ENCODE measurements around the gene ATF6. TPM values are rescaled to one million over a fixed set of nuclear protein-coding genes. Genes with fewer than 3 reads are reported as not detected.

ATF6 gene
- total and polyA plus RNA-seq, 2 of the 8 experiments (the other 6 are each of a cell fraction or from before 2014, with no cell fraction given), result 4.6 to 10.0 TPM

GRCh38 chr1:161982917-161983316 is 216.8 kb downstream of the ATF6 start:
- Histone ChIP-seq H4K5ac (ENCODE audit: insufficient read length, low read depth, low read length) (no peak overlapping the region), H3K23ac (ENCODE audit: insufficient read length) (no peak overlapping the region), H3K79me2 (ENCODE audit: control insufficient read depth in 1 of 2, insufficient read depth in 2 of 2, low read length in 2 of 2) (no peaks in the 10 kb centered on the region), H2AFZ (ENCODE audit: low read length) (no peak overlapping the region), H3K36me3 (ENCODE audit: control insufficient read depth in 2 of 4, insufficient read depth in 4 of 4, low read length in 3 of 4) (no peaks in the 10 kb centered on the region), H2BK120ac (replicated peaks; ENCODE audit: low read depth, low read length) (no peak overlapping the region), H2BK5ac (ENCODE audit: low read depth, low read length) (no peak overlapping the region), H3K27ac (ENCODE audit: low read depth, low read length) (no peak overlapping the region), H3K4ac (replicated peaks; ENCODE audit: insufficient read length, low read depth, low read length) (no peak overlapping the region), H4K91ac (replicated peaks; ENCODE audit: insufficient read length, low read length) (no peak overlapping the region), H3K9me3 (ENCODE audit: insufficient read depth in 2 of 2, low read depth in 1 of 2, low read length in 1 of 2) (peaks cover 2 to 8% of the 10 kb centered on the region in 2 experiments; a peak in 2 of 4 replicates), H3K4me1 (replicated peaks in 1 of 4; ENCODE audit: control insufficient read depth in 3 of 4, insufficient read depth in 4 of 4, low read length in 3 of 4) (no peaks in the 10 kb centered on the region), H3K4me2 (ENCODE audit: insufficient read depth in 1 of 2, low read depth in 2 of 2, low read length in 2 of 2) (no peak overlapping the region), H3K14ac (ENCODE audit: insufficient read length) (no peak overlapping the region), H3K56ac (replicated peaks; ENCODE audit: insufficient read length, low read depth, low read length) (no peak overlapping the region), H3K27me3 (replicated peaks in 1 of 4; ENCODE audit: control insufficient read depth in 3 of 4, extremely low read depth in 1 of 4, insufficient read depth in 3 of 4, low read length in 3 of 4) (no peaks in the 10 kb centered on the region; a peak in 1 of 7 replicates), H2BK20ac (ENCODE audit: low read length) (no peak overlapping the region), H3K18ac (ENCODE audit: extremely low read depth, low read length) (no peak overlapping the region; the same call in 1 of the 2 replicates), H4K20me1 (replicated peaks in 1 of 2; ENCODE audit: control insufficient read depth in 1 of 2, insufficient read depth in 2 of 2, low read length in 2 of 2) (no peaks in the 10 kb centered on the region), H2BK12ac (ENCODE audit: low read depth, low read length) (no peak overlapping the region), H2AK5ac (ENCODE audit: low read depth, low read length) (no peak overlapping the region), H3K23me2 (ENCODE audit: low read depth, low read length) (no peaks in the 10 kb centered on the region; the same call in 1 of the 2 replicates), H3K9ac (replicated peaks in 1 of 4; ENCODE audit: extremely low read depth in 1 of 4, low read depth in 3 of 4, low read length in 3 of 4) (no peak overlapping the region), H3K79me1 (ENCODE audit: low read depth, low read length) (no peaks in the 10 kb centered on the region), H2BK15ac (ENCODE audit: low read length) (no peak overlapping the region), H3K4me3 (ENCODE audit: extremely low read depth in 1 of 4, insufficient read depth in 2 of 4, low read depth in 3 of 4, low read length in 4 of 4) (no peak overlapping the region), H4K8ac (ENCODE audit: extremely low read depth, insufficient read depth, low read length) (no peak overlapping the region)
- POLR2A ChIA-PET (ENCODE audit: partially characterized antibody), result interaction anchor here (0.9 to 1.6 kb wide), 2 partner anchors 17 to 41 kb away, joined by 3 read pairs; partner anchors contain the start of gene OLFML2B
- 88 to 100% methylated on average over 1 to 9 of the region's 9 CpGs for WGBS, 2 experiments (ENCODE audit: extremely low coverage in 1 of 2, insufficient coverage in 1 of 2, insufficient read length in 1 of 2, insufficient replicate concordance in 2 of 2, low coverage in 1 of 2, low lambda C conversion rate in 2 of 2, missing lambda C conversion rate in 1 of 2)
- DNase-seq (ENCODE audit: low read depth in 1 of 2, low spot score in 2 of 2) (no peak), FAIRE-seq (no peak)
- CTCF ChIA-PET (ENCODE audit: partially characterized antibody), result interaction anchor here (0.6 to 2.5 kb wide), 3 partner anchors 9 to 1766 kb away, joined by 4 to 7 read pairs (median 6); no protein-coding TSS in a partner anchor
- TF ChIP-seq SP1 (IDR thresholded peaks at IDR 0.05; ENCODE audit: low read depth, low read length), result no peak
- no peak for TF ChIP-seq RFX5 (IDR thresholded peaks at IDR 0.05; ENCODE audit: borderline replicate concordance, low read depth, low read length)
- no peak for TF ChIP-seq ASH2L (IDR thresholded peaks at IDR 0.05; ENCODE audit: low read length)
- TF ChIP-seq KDM5A (IDR thresholded peaks at IDR 0.05; ENCODE audit: low read length), result no peak
- no peak for TF ChIP-seq EZH2 (IDR thresholded peaks at IDR 0.05; ENCODE audit: low read depth, low read length, severe bottlenecking)
- no peak for TF ChIP-seq SRF (IDR thresholded peaks at IDR 0.05; ENCODE audit: low read depth, low read length)
- no peak for TF ChIP-seq KDM1A (IDR thresholded peaks at IDR 0.05; ENCODE audit: borderline replicate concordance, low read length)
- TF ChIP-seq MAX (IDR thresholded peaks at IDR 0.05), result no peak
- no peak for TF ChIP-seq CBX8 (IDR thresholded peaks at IDR 0.05; ENCODE audit: borderline replicate concordance, low read depth, low read length)
- TF ChIP-seq POLR2AphosphoS5 (IDR thresholded peaks at IDR 0.05; ENCODE audit: low read depth, low read length), result no peak
- TF ChIP-seq CTCF (IDR thresholded peaks at IDR 0.05; ENCODE audit: control extremely low read depth in 1 of 3, insufficient read depth in 1 of 3, low read depth in 1 of 3, low read length in 3 of 3), result no peak
- no peak for TF ChIP-seq SAP30 (IDR thresholded peaks at IDR 0.05; ENCODE audit: insufficient read depth, insufficient replicate concordance, low read length)

Data from H1 (cell line).